ENCODE results near the gene TSC22D1.
"Not testable (repeated sequence)": the region's sequence is repeated elsewhere in the genome, so short reads cannot be mapped to it uniquely, and the experiment has no call there.

Gene TSC22D1

DNA sequence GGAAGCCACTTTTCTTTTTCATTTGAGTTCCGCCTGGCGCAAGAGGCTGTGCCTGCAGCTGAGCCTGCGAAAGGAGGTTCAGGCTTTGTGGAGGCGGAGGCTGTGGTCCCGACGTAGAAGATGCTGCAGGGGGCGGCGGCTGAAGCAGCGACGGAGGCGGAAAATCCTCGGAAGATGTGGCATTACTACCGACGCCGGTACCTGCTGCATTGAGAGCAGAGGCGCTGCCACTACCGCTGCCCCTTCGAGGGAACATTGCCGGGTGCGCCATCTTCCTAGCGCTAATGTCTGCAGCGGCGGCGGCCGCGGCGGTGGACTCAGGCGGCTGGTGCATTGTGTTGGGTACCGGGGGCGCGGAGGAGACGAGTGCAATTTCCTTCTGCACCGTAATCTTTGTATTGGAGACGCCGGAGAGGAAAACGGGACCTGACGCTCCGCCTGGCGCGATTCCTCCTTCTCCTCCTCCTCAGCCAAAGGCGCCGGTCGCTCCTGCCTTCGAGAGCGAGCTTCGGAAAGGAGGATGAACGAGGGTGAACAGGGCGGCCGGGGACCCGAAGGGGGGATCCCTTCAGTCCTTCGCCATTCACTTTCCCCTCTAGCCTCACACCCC, at the start of gene TSC22D1:
Gene TSC22D1, minus strand, starts transcription at position 590 of the 610 bp plus-strand sequence. Its CDS starts 256 bp downstream, at position 334.
- no peak for DNase-seq (ENCODE audit: low read depth, low spot score)

DNA sequence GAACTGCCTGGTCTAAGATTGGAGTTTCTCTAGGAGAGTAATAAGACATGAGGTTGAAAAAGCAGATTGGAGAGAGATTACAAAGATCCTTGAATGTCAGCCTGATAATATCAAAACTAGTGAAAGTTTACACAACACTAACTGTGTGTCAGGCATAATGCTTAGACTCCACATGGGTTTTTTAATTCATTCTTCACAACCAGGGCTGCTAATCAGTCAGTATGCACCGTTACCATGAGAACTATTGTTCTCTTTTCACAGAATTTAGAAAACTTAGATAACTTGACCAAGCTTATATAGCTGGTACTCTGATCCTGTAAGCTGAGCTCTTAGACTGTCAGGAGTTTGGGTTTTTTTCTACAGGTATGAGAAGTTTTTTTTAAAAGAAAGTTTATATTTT, 46.6 kb upstream of the TSC22D1 start:
- no peak overlapping the region for H3K27ac ChIP-seq
- no peak for DNase-seq (ENCODE audit: low read depth, low spot score)

More for the DNA sequence above, at the start of gene TSC22D1:
- peak within 1 kb of the TSS; percentile 88 for H3K27ac ChIP-seq

DNA sequence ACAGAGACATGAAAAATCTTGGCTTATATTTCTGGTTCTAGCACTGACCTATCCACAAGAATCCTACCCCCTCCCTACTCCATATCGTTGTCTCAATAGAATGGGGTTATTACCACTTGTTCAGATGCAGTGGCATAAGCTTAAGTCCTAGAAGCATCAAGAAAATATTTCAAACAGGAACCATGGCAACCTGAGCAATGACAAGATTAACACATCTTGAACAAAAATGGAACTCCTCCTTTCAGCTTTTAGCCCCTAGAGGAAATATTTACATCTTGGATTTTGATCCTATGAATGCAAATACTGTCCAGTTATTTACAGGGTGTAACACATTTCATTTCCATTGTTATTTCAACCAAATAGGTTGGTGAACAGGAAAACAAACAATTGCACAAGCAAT, 46.1 kb upstream of the TSC22D1 start:
- H3K27ac ChIP-seq: no peak overlapping the region
- DNase-seq (ENCODE audit: low read depth, low spot score): no peak

DNA sequence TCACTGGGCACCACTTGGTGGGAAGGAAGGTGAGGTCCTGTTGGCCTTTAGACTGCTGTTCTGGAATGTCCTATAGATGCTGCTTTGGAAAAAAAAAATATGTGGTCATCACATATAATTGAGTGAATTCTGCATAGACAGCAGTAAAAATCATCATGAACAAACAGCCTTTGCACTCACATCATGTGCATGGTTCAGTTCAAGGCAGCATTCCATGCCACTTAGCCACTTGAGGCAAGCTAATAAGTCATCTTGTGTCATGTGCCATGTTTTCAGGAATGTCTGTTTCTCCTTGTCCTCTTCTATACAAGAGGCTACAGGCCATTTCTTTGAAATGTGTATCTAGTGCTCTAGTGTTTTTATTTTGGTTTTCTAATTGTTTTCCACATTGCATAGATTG, 43.9 kb upstream of the TSC22D1 start:
- H3K27ac ChIP-seq: no peak overlapping the region
- DNase-seq (ENCODE audit: low read depth, low spot score): peak; percentile 60

DNA sequence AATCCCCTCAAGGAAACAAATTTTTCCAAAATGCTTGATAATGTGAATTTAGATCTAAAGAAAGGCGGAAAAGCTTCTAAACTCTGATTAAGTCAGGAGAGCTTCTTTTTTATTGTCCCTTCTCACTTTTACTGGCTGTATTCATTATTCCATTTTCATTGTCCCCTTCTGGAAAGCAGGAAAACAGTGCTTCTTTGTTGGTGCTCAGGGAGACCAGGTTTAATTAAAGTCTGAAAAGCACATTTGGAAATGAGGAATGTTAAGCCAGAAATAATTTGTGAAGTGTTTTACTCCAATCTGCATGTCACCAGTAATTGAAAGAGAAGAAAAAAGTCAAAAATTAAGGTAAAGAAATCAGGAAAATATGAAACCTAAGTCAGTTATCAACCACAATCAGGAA, 43.5 kb upstream of the TSC22D1 start:
- no peak for DNase-seq (ENCODE audit: low read depth, low spot score)

DNA sequence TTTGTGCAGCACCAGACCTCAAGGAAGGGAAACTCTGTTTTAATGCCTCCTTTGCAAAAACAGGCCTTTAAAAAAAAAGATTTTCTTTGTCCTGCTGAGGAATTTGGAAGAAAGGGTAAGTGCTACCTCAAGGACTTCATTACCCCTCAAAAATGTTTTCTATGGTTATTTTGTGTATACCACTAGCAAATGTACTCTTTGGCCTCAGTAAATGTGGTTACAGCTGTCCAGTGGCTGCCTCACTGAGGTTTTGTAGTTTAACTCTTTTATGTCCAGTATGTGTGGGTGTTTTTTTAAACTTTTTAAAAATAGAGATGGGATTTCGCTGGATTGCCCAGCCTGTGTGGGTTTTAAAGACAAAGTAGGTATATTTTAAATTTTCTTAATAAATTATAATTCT, 42.2 kb upstream of the TSC22D1 start:
- DNase-seq (ENCODE audit: low read depth, low spot score): no peak
- H3K27ac ChIP-seq: no peak overlapping the region

More for the DNA sequence above, 43.5 kb upstream of the TSC22D1 start:
- H3K27ac ChIP-seq: no peak overlapping the region

DNA sequence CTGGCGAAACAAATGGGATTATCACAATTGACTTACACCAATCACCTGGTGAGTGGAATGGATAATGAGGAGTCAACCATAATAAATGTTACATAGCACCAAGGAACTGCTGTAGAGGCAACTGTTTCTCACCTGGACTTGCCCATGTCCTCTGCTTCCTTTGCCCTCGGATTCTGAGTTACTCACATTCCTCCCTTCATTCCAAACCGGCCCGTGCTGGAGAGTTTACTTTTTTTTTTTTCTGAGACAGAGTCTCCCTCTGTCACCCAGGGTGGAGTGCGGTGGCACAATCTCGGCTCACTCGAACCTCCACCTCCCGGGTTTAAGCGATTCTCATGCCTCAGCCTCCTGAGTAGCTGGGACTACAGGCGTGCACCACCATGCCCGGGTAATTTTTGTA, 41.5 kb upstream of the TSC22D1 start:
- no peak overlapping the region for H3K27ac ChIP-seq
- no peak for DNase-seq (ENCODE audit: low read depth, low spot score)

DNA sequence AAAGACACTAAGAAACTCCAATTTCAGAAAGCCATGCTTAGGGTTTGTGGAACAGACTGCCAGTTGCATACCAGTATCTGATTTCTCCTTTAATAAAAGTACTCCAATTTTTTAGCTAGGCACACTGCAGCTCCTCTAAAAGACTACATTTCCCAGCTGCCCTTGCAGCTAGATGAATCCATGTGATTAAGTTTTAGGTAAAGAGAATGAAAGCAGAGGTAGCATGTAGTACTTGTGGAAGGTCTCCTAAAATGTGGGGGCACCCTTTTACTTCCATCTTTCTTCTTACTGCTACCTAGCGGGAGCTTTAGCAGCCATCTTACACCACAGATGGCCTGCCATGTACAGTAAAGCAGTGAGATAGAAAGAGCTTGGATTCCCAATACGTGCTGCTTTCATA, 33.0 kb upstream of the TSC22D1 start:
- H3K27ac ChIP-seq: no peak overlapping the region

DNA sequence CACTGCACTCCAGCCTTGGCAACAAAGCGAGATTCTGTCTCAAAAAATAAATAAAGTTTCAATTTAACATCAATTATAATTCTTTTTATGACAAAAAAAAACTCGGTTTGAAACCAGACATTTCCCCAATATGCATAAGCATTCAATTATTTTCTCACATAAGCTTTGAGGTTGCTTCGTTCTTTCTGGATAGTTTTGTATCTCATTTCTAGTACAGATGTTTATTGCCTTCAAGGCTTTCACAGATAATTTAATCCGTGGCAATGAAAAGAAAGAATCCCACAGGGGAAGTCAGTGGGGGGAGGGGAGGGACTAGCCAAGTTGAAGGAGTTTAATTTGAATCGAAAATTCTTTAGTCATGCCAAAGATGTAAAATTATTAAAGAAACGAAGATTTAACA, 29.6 kb upstream of the TSC22D1 start:
- no peak for DNase-seq (ENCODE audit: low read depth, low spot score)
- no peak overlapping the region for H3K27ac ChIP-seq

More for the DNA sequence above, 33.0 kb upstream of the TSC22D1 start:
- DNase-seq (ENCODE audit: low read depth, low spot score): no peak

DNA sequence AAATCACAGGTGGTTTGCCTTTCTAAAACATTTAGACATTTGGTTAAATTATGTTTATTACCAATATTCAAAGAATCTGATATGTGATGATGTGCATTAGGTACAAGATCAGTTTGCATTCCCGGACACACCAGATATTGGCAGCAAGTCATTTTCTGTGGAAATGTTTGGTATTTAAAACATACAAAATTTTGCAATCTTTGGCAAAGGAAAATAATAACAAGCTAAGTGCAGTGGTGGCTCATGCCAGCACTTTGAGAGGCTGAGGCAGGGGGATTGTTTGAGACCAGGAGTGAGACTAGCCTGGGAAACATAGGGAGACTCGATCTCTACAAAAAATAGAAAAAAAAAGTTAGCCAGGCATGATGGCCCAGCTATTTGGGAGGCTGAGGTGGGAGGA, 29.1 kb upstream of the TSC22D1 start:
- DNase-seq (ENCODE audit: low read depth, low spot score): no peak
- no peak overlapping the region for H3K27ac ChIP-seq

DNA sequence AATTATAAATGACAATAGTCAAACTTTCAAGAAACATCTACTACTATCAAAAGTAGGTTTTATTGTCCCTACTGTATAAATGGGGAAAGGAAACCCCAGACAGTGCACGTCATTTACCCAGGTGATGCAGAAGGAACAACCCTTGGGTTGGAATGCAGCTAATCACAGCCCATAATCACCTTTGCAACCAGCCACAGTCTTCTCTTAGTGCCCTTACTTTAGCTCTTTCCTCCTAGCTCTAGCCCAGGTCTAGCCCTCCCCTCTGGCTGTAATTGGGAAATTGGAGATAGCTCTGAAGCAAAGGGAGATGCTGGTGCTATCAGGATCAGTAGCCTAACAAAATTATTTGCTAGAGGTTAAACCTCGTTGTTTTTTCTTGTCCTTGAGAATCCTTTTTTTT, 25.5 kb upstream of the TSC22D1 start:
- DNase-seq (ENCODE audit: low read depth, low spot score): no peak
- no peak overlapping the region for H3K27ac ChIP-seq

DNA sequence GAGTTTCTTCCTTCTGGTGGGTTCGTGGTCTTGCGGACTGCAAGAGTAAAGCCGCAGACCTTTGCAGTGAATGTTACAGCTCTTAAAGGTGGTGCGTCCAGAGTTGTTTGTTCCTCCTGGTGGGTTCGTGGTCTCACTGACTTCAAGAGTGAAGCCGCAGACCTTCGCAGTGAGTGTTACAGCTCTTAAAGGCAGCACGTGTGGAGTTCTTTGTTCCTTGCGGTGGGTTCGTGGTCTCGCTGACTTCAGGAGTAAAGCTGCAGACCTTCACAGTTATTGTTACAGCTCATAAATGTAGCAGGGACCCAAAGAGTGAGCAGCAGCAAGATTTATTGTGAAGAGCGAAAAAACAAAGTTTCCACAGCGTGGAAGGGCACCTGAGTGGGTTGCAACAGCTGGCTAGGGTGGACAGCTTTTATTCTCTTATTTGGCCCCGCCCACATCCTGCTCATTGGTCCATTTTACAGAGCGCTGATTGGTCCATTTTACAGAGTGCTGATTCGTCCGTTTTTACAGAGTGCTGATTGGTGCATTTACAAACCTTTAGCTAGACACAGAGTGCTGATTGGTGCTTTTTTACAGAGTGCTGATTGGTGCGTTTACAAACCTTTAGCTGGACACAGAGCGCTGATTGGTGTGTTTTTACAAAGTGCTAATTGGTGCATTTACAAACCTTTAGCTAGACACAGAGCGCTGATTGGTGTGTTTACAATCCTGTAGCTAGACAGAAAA, 17.9 kb upstream of the TSC22D1 start:
- H3K27ac ChIP-seq; DNase-seq (ENCODE audit: low read depth, low spot score): not testable (repeated sequence)

DNA sequence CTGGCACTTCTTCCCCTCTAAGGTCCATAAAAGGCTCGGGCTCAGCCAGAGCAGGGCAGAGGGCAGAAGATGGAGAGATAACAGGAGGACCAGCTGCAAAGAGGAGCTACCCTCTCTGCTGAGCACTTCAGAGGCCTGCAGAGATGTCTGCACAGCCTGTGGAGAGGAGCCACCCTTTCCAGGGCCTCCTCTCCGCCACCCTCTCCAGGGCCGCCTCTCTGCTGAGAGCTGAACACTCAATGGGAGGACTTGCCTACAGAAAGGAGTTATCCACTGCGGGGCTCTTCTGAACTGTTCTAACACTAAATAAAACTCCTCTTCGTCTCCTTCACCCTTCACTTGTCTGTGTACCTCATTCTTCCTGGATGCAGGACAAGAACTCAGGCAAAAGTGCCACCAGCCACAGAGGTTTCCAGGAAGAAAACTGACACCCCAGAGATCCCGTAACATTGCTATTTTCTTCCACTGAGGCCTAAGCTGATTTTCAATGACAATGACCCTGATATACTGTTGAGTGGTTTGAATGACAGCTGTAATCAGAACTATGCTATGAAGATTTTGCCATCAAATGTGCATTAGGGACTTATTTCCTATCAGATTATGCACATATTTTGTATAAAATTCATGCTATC, 16.2 kb upstream of the TSC22D1 start:
- no peak for DNase-seq (ENCODE audit: low read depth, low spot score)
- no peak overlapping the region for H3K27ac ChIP-seq

DNA sequence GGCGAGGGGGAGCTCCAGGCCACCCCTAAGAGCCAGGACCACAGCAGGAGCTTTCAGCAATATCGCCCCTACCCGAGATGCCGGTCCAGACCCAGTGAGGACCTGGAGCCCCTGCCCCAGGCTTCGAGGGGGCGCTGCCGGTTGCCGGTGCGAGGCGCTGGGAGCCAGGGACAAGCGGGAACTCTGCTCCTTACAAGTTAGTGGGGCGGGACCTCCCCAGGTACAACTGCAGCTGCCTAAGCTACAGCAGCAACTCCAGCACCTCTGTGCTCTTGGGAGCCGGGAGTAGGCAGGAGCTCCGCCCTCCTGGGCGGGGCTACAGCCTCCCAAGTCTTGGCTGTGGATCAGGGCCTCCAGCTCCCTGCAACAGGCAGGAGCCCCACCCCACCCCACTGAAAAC, 15.2 kb upstream of the TSC22D1 start:
- H3K27ac ChIP-seq: no peak overlapping the region
- DNase-seq (ENCODE audit: low read depth, low spot score): no peak

DNA sequence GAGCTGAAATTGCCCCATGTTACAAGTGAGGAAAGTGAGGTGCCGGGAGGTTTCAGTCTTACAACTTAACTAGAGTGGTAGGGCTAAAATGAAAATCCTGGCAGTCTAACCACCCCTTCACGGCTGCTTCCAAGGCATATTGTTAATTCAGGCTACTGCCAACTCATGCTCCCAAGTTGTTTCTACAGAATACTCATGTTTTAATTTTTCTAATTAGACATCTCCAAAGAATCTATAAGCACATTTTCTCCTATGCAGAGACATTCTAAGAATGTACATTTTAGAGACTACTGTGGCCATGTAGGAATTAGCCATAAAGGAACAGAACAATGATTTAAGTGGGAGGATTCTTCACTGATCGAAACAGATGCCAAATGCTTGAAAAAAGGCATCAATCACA, 7.0 kb upstream of the TSC22D1 start:
- DNase-seq (ENCODE audit: low read depth, low spot score): no peak
- H3K27ac ChIP-seq: no peak overlapping the region

DNA sequence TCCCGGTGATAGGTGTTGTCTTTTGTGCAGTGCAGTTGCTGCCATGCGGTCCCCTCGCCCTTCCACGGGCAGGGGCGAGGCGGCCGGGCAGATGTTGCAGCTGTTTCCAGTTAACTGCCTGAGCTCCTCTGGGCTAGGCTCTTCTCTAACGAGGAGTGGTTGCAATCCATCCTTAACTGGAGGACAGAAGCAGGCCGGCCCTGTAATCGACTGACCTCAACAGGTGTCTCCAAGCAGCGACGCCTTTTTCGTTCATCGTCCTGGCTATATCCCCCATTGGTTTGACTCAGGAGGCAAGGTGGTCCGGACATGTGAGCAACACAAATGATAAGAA, 1.9 kb upstream of the TSC22D1 start:
- DNase-seq (ENCODE audit: low read depth, low spot score): no peak
- H3K27ac ChIP-seq: peak overlapping the region; percentile 88

DNA sequence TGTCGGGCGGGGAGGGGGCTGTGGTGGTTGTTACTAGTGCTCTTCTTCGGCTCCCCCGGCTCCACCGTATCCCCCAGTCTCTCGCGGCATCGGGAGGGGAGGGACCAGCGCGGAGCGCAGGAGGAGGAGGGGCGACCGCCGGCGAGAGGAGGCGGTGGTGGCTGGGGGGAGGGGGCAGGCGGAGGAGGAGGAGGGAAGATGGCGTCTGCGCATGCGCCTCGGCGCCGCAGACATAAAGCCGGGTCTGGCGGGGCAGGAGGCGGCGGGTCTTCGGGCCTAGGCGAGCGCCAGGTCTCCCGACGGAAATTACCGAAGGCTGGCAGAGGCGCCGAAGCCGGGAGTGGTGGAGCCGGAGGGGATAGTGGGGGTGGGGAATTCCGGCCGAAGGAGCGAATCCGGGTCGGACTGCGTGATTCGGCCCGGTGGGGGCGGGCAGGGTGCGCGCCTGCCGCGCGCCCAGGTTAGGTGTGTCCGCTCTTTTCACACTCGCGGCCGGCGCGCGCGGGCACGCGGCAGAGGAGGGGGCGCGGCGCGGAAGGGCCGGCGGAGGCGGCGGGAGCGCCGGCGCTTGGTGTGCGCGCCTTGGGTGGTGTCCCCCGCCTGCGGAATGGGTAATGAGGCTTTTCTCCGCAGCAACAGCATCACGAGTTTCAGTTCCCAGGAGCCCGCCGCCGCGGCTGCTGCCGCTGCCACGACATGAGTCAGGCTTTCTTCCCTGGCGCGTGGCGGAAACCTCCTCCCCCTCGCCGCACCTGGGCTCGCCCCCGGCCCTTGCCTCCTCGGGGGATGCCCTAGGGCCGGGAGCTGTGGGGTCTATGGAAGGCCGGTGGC, 1.3 kb upstream of the TSC22D1 start:
- H3K27ac ChIP-seq: peak overlapping the region; percentile 88
- DNase-seq (ENCODE audit: low read depth, low spot score): peak; percentile 75

DNA sequence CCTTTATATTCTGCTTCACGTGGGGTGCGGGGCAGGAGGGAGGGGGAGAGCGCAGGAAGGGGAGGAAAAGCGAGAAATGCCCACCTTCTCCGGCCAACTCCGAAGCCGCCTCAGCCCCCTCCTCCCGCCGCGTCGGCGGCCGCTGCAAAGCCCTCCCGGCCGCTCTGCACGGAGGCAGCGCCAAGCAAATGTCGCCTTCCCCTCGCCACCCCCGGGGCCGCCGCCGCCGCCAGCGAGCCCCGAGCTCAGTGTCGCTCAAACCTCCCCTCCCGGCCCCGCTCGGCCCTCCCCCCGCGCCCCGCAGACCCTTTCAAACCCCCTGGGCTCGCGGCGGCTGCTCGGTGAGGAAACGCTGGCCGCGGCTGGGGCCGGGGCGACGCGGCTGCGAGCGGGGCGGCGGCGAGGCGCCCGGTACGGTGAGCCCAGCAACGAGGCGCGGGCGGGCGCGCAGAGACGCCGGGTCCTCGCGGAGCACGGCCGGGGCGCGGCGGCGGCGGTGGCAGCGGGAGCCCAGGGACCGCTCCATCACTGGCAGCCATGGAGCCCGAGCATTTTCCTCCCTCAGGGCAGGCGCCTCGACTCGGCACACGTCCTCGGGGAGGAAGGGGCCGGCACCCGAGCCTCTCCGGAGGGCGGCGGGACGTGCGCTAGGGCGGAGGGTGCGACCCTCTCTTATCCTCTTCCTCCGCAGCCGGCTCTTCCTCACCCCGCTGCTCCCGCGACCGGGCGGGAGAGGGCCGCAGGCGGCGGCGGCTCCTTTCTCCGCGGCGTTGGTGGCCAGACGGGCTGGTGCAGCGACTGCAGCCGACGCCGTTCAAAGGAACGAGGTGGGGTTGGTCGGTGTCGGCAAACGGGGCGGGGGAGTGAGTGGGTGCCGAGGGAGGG, 463 bp upstream of the TSC22D1 start:
- H3K27ac ChIP-seq: peak overlapping the region; percentile 88

DNA sequence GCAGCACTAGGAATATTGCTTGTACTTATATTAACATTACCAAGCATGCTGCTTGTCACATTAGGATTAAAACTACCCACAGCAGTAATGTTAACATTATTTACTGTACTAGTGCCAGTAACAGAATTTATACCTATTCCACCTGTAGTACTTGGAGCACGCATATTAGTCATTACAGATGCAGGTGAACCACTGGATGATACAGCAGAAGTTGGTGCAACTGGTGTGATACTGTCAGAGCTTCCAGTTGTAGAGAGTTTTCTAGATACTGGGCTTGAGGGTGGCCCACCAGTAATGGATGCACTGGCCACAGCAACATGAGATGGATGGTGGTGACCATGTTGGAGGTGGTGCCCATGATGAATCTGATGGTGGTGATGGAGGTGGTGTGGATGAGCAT, 1.1 kb downstream of the TSC22D1 start:
- DNase-seq (ENCODE audit: low read depth, low spot score): no peak
- H3K27ac ChIP-seq: no peak overlapping the region

More for the DNA sequence above, 463 bp upstream of the TSC22D1 start:
- DNase-seq (ENCODE audit: low read depth, low spot score): no peak

DNA sequence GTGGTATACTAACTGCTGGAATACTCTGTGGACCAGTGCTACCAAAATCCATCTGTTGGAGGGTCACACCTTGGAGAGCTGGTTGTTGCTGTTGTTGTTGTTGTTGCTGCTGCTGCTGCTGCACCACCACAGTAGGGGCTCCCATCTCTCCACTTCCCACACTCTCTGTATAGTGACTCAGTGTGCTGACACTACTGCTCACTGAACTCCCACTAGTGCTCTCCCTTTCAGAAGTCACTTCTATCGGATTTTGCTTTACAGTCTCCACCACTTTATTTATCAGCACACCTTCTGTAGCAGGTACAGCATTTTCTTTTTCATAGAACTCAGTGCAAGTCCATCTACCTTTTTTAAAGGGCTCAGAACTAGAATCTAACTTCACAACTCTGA, 1.7 kb downstream of the TSC22D1 start:
- no peak for DNase-seq (ENCODE audit: low read depth, low spot score)
- no peak overlapping the region for H3K27ac ChIP-seq

All from epithelial cell of prostate (primary cell).